Ovary (tissue), 9 donors: Measurements from ENCODE around the gene ROMO1. TPM values are rescaled to one million over a fixed set of nuclear protein-coding genes. Genes with fewer than 3 reads are reported as not detected.
A peak's percentile ranks its signal among the peaks of the same experiment; 100 is the strongest.
"Not testable (repeated sequence)": the region's sequence is repeated elsewhere in the genome, so short reads cannot be mapped to it uniquely, and the experiment has no call there.

Experiments used
- DNase-seq, 5 donors: peaks; one replicate each; pipeline ENCODE4 v3.0.0-alpha.2; 2019 to 2020
- H3K27ac ChIP-seq, 2 donors: fragments of 200-600 bp; one replicate each; pipeline versions ENCODE4 v1.5.1 to v1.8.0; 2019 to 2022
- H3K27me3 ChIP-seq: fragments of 200-600 bp; one replicate; pipeline ENCODE4 v1.8.0; 2022
- H3K36me3 ChIP-seq: fragments of 200-600 bp; sonication (generic); one replicate; pipeline ENCODE4 v1.5.1; 2019
- H3K4me1 ChIP-seq: one replicate; pipeline ENCODE4 v1.8.1; 2013; ENCODE audit warnings: mild to moderate bottlenecking, moderate library complexity; ENCODE audit not compliant: insufficient read depth
- H3K4me3 ChIP-seq: fragments of 200-600 bp; sonication (generic); one replicate; pipeline ENCODE4 v1.5.1; 2017
- H3K9me3 ChIP-seq, 2 donors: fragments of 200-600 bp in 1 of 2; sonication (generic) in 1 of 2; one replicate each; pipeline versions ENCODE4 v1.5.1 to v1.8.1; 2013 to 2019; ENCODE audit warnings: mild to moderate bottlenecking in 1 of 2, moderate library complexity in 1 of 2
- EP300 ChIP-seq: sonication (generic); formaldehyde crosslinking; IDR thresholded peaks from one replicate; pipeline ENCODE4 v1.6.1; 2017; ENCODE audit warnings: antibody characterized with exemption
- POLR2A ChIP-seq: fragments of 450-650 bp; IDR thresholded peaks from one replicate; pipeline ENCODE4 v1.6.1; 2017; ENCODE audit warnings: antibody characterized with exemption, mild to moderate bottlenecking, moderate library complexity
- WGBS, 3 donors: extraction: QIAGEN DNeasy Blood & Tissue Kit in 1 of 3; methylation state at CpG; one replicate each; pipeline versions ENCODE4 v1.1.5 to v1.1.7; 2013 to 2017; 5-methylcytosine and 5-hydroxymethylcytosine counted together
- intact Hi-C, 4 donors: fragments of 100-400 bp; cut with DNase I; formaldehyde crosslinking; loops; one replicate each; pipeline versions ENCODE4 v1.11.0 to v1.15.1; 2022 to 2023
- polyA plus RNA-seq, 2 donors: library from polyadenylated mRNA; stranded (reverse); fragments of 200-250 nt in 1 of 2; fragments of 350-450 nt in 1 of 2; fragmentation: Illumina TruSeq in 1 of 2; extraction: RNeasy Lipid Tissue Mini Kit (QIAGEN cat#74804) in 1 of 2; gene quantifications; one replicate each; pipeline ENCODE4 v1.2.3, GENCODE V29; 2013 to 2014
- total RNA-seq, 7 donors: library from RNA; depleted of rRNA in 2 of 7; stranded (reverse); fragments of >200 nt in 2 of 7; fragmentation: NEBNext Ultra II Directional in 3 of 7; extraction: Animal tissue kit (Norgen Biotek cat#: 25700) in 3 of 7; gene quantifications; one replicate each; pipeline versions ENCODE4 v1.1.0 to v1.2.4, GENCODE V29; 2016 to 2023
- TF ChIP-seq, protein P1 (sequence below), 3 donors: fragments of 450-650 bp in 2 of 3; fragments of 200-600 bp in 1 of 3; IDR thresholded peaks; one replicate each; pipeline versions ENCODE4 v1.5.1 to v1.8.0; 2016 to 2022; ENCODE audit warnings: antibody characterized with exemption in 3 of 3, mild to moderate bottlenecking in 1 of 3
- donor health status: DM: no; HTN: no; CAD: no; lungs with moderate emphysema.
- donor health status: DM: no; HTN: no; CAD: no.
- donor health status: Bipolar disorder and iron deficiency.
- donor health status: DM: yes; HTN: yes; CAD: no.
- donor health status: DM: no; HTN: no; CAD: no.
- donor health status: DM: yes; HTN: yes; CAD: no.

The ROMO1 gene
- total and polyA plus RNA-seq, 9 donors = 23.2 to 404 (median 112) TPM

DNA sequence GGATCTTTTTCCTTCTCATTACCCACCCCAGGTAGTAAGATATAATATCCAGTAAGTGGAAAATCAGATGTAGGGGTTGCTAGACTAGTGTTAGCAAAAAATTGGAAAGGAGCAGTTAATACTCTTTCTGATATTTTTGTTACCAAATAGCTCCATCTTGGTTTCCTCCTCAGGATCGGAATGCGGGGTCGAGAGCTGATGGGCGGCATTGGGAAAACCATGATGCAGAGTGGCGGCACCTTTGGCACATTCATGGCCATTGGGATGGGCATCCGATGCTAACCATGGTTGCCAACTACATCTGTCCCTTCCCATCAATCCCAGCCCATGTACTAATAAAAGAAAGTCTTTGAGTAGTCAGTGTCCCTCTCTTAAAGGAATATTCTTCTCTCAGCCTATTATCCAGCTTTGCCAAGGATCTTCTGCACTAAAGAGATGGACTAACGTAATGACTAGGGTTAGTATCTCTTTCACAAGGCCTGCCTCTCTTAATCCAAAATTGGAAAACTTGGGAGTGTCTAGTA, 1.5 kb downstream of the ROMO1 start:
- Histone ChIP-seq H3K4me1 (peaks cover 7% of the 10 kb centered on the region), H3K9me3 (no peaks in the 10 kb centered on the region), H3K27me3 (no peaks in the 10 kb centered on the region), H3K36me3 (no peaks in the 10 kb centered on the region), H3K4me3 (no peak overlapping the region), H3K27ac (no peak overlapping the region)
- no peak for DNase-seq
- WGBS, 3 donors = 82 to 92% (median 87%) methylated on average over 7 of the region's 7 CpGs
- intact Hi-C loops = loop anchor here in 1 of 4 donors (5.0 kb wide), 1 partner anchor 37 kb away; no protein-coding TSS in a partner anchor
- TF ChIP-seq POLR2A (no peak), EP300 (no peak)
- TF ChIP-seq, protein P1, sequence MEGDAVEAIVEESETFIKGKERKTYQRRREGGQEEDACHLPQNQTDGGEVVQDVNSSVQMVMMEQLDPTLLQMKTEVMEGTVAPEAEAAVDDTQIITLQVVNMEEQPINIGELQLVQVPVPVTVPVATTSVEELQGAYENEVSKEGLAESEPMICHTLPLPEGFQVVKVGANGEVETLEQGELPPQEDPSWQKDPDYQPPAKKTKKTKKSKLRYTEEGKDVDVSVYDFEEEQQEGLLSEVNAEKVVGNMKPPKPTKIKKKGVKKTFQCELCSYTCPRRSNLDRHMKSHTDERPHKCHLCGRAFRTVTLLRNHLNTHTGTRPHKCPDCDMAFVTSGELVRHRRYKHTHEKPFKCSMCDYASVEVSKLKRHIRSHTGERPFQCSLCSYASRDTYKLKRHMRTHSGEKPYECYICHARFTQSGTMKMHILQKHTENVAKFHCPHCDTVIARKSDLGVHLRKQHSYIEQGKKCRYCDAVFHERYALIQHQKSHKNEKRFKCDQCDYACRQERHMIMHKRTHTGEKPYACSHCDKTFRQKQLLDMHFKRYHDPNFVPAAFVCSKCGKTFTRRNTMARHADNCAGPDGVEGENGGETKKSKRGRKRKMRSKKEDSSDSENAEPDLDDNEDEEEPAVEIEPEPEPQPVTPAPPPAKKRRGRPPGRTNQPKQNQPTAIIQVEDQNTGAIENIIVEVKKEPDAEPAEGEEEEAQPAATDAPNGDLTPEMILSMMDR (IDR thresholded peaks at IDR 0.05) = no peak

DNA sequence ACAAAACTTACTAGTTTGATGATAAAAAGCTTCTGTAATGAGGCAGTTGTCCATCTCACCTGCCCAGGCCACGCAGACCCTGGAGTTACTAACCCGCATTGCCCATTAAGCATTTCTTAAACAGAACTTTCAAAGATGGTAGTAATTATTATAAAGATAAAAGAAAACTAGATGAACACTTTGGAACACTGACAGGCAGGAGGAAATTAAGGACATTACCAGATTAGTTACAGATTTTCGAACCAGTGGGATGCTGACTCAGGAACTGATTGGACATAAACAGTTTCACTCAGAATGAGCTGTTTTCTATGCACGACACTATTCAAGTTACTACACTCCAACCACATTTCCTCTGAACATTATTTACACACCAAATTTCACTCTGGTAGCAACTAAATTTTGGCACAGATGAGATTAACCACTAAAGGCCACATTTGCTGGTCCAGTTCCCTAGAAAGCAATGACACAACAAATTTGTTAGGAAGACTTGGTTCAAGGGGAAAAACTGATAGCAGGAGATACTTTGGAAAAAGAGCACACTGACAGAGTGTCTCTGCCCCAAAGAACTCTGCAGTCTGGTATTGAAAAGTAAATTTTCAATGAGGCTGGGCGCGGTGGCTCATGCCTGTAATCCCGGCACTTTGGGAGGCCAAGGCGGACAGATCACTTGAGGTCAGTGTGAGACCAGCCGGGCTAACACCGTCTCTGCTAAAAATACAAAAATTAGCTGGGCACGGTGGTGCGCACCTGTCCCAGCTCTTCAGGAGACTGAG, 3.0 kb downstream of the ROMO1 start:
- Histone ChIP-seq H3K27me3 (no peaks in the 10 kb centered on the region), H3K9me3 (no peaks in the 10 kb centered on the region), H3K4me3 (no peak overlapping the region), H3K36me3 (no peaks in the 10 kb centered on the region), H3K27ac (no peak overlapping the region), H3K4me1 (peaks cover 7% of the 10 kb centered on the region)
- intact Hi-C loops = loop anchor here in 1 of 4 donors (5.0 kb wide), 1 partner anchor 35 kb away; no protein-coding TSS in a partner anchor
- TF ChIP-seq EP300 = no peak
- TF ChIP-seq, protein P1 (IDR thresholded peaks at IDR 0.05) = no peak
- 66 to 74% (median 68%) methylated on average over 12 of the region's 12 CpGs for WGBS, 3 donors
- DNase-seq = peak in 1 of 5 donors; percentile 33

DNA sequence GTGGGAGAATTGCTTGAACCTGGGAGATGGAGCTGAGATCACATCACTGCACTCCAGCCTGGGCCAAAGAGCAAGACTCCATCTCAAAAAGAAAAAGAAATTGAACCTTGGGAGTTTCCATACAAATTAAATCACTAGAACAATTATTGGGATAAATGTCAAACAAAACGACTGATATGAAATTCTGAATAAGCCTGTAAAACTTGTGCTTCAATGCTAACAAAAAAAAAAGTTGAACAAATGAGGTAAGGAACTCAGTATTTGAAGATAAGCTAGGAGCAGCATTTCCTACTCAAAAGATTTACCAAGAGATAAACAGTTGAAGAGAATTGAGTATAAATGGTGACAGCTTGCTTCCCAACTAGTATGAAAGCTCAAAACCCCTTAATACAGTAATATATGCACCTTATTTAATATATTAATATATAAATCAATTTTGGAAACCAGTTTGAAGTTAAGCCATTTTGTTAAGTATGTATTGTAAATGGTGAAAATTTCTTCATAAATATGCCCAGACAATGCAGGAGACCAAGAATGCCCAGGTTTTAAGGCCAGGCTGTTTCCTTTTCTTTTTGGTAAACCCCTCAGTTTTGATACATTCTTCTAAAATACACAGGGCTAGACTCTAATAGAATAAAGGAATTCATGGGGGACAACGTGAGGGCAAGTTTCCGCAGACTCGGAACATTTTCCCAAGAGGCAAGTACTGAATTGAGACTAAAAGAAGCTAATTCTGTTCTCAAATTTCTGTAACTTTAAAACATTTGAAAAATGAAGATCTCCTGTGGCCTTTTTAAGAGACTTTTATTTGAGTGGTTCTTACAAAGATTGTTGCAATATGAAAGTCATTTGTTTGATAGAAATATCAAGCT, 3.9 kb downstream of the ROMO1 start:
- no peaks in the 10 kb centered on the region for H3K9me3 ChIP-seq
- H3K4me1 ChIP-seq = peaks cover 4% of the 10 kb centered on the region
- no peak overlapping the region for H3K27ac ChIP-seq
- H3K36me3 ChIP-seq = no peaks in the 10 kb centered on the region
- intact Hi-C loops = loop anchor here in 1 of 4 donors (5.0 kb wide), 1 partner anchor 34 kb away; no protein-coding TSS in a partner anchor
- 52 to 62% (median 54%) methylated on average over 4 of the region's 4 CpGs for WGBS, 3 donors
- H3K27me3 ChIP-seq = no peaks in the 10 kb centered on the region
- no peak overlapping the region for H3K4me3 ChIP-seq
- TF ChIP-seq, protein P1 (IDR thresholded peaks at IDR 0.05) = no peak
- TF ChIP-seq EP300 (no peak), POLR2A (no peak)
- no peak for DNase-seq

DNA sequence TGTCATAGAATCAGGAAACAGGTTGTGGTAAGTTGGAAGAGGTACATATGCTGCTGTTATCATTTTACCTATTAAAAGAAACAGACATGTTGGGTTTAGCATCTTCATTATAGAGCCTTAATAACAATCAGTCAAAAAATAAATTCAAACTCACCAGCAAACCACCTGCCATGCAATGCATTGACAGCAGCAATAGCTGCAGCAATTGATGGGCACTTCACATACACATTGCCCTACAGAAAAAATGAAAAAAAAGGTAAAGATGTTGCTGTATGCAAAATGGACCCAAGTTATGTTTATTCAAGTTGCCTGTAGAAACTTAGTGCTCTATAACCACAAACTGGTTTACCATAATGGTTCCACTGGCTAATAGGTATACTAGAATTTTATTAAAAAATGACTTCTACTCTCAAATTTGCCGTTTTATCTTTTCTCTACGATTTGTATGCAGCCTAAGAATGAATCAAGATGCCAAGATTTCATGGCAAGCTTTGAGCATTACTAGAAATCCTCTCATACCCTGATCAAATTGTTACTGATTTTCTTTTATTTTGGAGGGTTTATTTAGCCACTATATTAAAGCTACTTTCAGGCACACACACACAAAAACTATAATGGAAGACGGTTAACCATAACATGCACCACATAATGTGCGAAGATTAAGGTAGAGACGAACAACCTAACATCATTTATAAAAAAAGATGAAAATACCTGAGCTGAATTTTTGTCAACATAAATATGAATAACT, 5.5 kb downstream of the ROMO1 start:
- Histone ChIP-seq H3K27ac (no peak overlapping the region), H3K4me1 (no peaks in the 10 kb centered on the region), H3K27me3 (no peaks in the 10 kb centered on the region), H3K4me3 (no peak overlapping the region), H3K36me3 (no peaks in the 10 kb centered on the region), H3K9me3 (no peaks in the 10 kb centered on the region)
- TF ChIP-seq, protein P1 (IDR thresholded peaks at IDR 0.05) = no peak
- TF ChIP-seq POLR2A = no peak
- no peak for TF ChIP-seq EP300
- intact Hi-C loops = loop anchor here in 1 of 4 donors (5.0 kb wide), 1 partner anchor 33 kb away; no protein-coding TSS in a partner anchor
- WGBS, 3 donors = 73 to 79% (median 76%) methylated on average over 5 of the region's 5 CpGs
- no peak for DNase-seq

DNA sequence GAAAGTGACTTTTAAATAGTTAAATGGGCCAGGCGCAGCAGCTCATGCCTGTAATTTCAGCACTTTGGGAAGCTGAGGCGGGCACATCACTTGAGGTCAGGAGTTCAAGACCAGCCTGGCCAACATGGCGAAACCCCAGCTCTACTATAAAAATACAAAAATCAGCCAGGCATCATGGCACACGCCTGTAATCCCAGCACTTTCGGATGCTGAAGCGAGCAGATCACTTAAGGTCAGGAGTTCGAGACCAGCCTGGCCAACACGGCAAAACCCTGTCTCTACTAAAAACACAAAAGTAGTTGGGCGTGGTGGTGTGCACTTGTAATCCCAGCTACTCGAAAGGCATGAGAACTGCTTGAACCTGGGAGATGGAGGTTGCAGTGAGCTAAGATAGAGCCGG, 6.7 kb downstream of the ROMO1 start:
- intact Hi-C loops, H3K27me3 ChIP-seq, H3K4me3 ChIP-seq, H3K4me1 ChIP-seq, H3K9me3 ChIP-seq, H3K27ac ChIP-seq, H3K36me3 ChIP-seq: not testable (repeated sequence)
- WGBS, 3 donors = 80 to 84% (median 82%) methylated on average over 11 of the region's 11 CpGs
- peak in 1 of 5 donors; percentile 24 for DNase-seq

DNA sequence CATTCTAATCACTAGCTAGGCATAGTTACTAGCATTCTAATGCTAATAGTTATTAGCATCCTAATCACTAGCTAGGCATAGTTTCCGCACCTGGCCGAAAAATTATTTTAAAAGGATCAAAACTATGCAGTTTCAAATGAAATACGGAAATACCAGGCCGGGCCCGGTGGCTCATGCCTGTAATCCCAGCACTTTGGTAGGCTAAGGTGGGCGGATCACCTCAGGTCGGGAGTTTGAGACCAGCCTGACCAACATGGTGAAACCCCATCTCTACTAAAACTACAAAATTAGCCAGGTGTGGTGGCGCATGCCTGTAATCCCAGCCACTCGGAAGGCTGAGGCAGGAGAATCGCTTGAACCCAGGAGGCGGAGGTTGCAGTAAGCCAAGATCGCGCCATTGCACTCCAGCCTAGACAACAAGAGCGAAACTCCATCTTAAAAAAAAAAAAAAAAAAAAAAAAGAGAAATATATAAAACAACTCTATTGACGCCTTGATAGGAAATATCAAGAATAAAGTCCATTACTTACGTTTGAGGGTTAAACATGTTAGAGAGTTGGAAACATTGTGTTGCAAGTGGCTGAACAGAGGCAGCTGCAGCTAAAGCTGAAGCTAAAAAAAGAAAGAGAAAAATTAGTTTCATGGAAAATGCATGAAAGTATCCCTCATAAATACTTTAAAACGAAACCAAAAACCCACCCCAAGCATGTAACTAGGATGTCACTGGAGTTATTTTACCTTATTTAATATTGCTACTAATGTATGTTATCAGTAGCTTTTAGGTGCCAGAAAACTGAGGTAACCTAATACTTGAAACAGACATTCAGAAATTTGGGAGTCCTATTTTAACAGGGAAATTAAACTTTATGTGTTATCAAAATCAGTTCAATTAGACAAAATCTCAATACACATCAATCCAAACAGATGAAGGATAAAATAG, 7.7 kb downstream of the ROMO1 start:
- H3K36me3 ChIP-seq, H3K4me3 ChIP-seq, intact Hi-C loops, H3K4me1 ChIP-seq, H3K27me3 ChIP-seq, H3K9me3 ChIP-seq, H3K27ac ChIP-seq: not testable (repeated sequence)
- peak in 1 of 5 donors; percentile 21 for DNase-seq
- WGBS, 3 donors = 82 to 85% (median 82%) methylated on average over 17 of the region's 17 CpGs
